OCI-LY7 (cell line): ENCODE results near the gene RIN2. TPM values are rescaled to one million over a fixed set of nuclear protein-coding genes. Genes with fewer than 3 reads are reported as not detected.
"Not testable (repeated sequence)": the region's sequence is repeated elsewhere in the genome, so short reads cannot be mapped to it uniquely, and the experiment has no call there.

Source experiments
- BruUV-seq: library from RNA; stranded (reverse); fragments of 400-500 nt; replicated peaks from 2 replicates; lab custom pipeline; 2021; lab: Mats Ljungman, UMichigan
- CTCF ChIA-PET: fragments of 300-600 bp; sonication (Branson Sonifier 250); formaldehyde crosslinking; loops from one replicate; lab custom pipeline; 2022; ENCODE audit warnings: antibody characterized with exemption; ENCODE audit not compliant: unreplicated experiment; lab: Charles Lee
- POLR2A ChIA-PET: fragments of 300-600 bp; sonication (Branson Sonifier 250); formaldehyde crosslinking; loops from one replicate; lab custom pipeline; 2022; ENCODE audit warnings: antibody characterized with exemption; lab: Charles Lee
- DNase-seq: peaks from one replicate; pipeline ENCODE4 v3.0.0-alpha.2; 2015; ENCODE audit warnings: low spot score
- H2AFZ ChIP-seq: fragments of 200-600 bp; sonication (generic), shearing (Covaris generic); 2 replicates; pipeline ENCODE4 v1.6.1; 2014; ENCODE audit warnings: mild to moderate bottlenecking, antibody characterized with exemption, low read length, moderate library complexity
- H3K27ac ChIP-seq: fragments of 200-600 bp; sonication (generic); 2 replicates; pipeline ENCODE4 v1.5.1; 2014; ENCODE audit warnings: mixed run types, low read depth, mild to moderate bottlenecking, moderate library complexity, low read length, inconsistent platforms; ENCODE audit not compliant: poor library complexity, severe bottlenecking
- H3K36me3 ChIP-seq: fragments of 200-600 bp; sonication (generic); 2 replicates; pipeline ENCODE4 v1.6.1; 2014; ENCODE audit warnings: mild to moderate bottlenecking, antibody characterized with exemption, low read length, moderate library complexity, mixed read lengths; ENCODE audit not compliant: insufficient read depth
- H3K4me1 ChIP-seq: fragments of 200-600 bp; sonication (generic); 2 replicates; pipeline ENCODE4 v1.5.1; 2014; ENCODE audit warnings: mild to moderate bottlenecking, low read length; ENCODE audit not compliant: insufficient read depth, poor library complexity, severe bottlenecking
- H3K4me2 ChIP-seq: fragments of 200-600 bp; sonication (generic); 2 replicates; pipeline ENCODE4 v1.6.1; 2014; ENCODE audit warnings: mild to moderate bottlenecking, low read length
- H3K4me3 ChIP-seq: fragments of 200-600 bp; sonication (generic); 2 replicates; pipeline ENCODE4 v1.5.1; 2014; ENCODE audit warnings: mild to moderate bottlenecking, low read depth, low read length; ENCODE audit not compliant: poor library complexity, severe bottlenecking
- H3K79me2 ChIP-seq: fragments of 200-600 bp; sonication (generic); 2 replicates; pipeline ENCODE4 v1.6.1; 2016; ENCODE audit warnings: low read depth, mild to moderate bottlenecking, low read length, moderate library complexity, mixed read lengths; ENCODE audit not compliant: insufficient read depth
- H3K9me2 ChIP-seq: fragments of 200-600 bp; sonication (generic); 2 replicates; pipeline ENCODE4 v1.6.1; 2016; ENCODE audit warnings: mild to moderate bottlenecking, low read length, mixed read lengths; ENCODE audit not compliant: insufficient read depth
- H3K9me3 ChIP-seq: fragments of 200-600 bp; sonication (generic); 2 replicates; pipeline ENCODE4 v1.6.1; 2014; ENCODE audit warnings: mild to moderate bottlenecking, mixed run types, low read length, mixed read lengths
- H4K20me1 ChIP-seq: fragments of 200-600 bp; sonication (generic); 2 replicates; pipeline ENCODE4 v1.6.1; 2014; ENCODE audit warnings: mild to moderate bottlenecking, antibody characterized with exemption, low read length, moderate library complexity, mixed read lengths; ENCODE audit not compliant: insufficient read depth
- CTCF ChIP-seq: fragments of 200-600 bp; sonication (generic); conservative IDR thresholded peaks from 2 replicates; pipeline ENCODE4 v1.5.1; 2014; ENCODE audit warnings: mild to moderate bottlenecking, antibody characterized with exemption, low read length, moderate library complexity, mixed read lengths
- EZH2phosphoT487 ChIP-seq: fragments of 200-600 bp; sonication (generic); IDR thresholded peaks from 2 replicates; pipeline ENCODE4 v1.6.1; 2018; ENCODE audit warnings: low read depth, borderline replicate concordance, mild to moderate bottlenecking, mixed run types, antibody characterized with exemption, low read length, moderate library complexity, mixed read lengths
- intact Hi-C: fragments of 100-400 bp; cut with micrococcal nuclease; formaldehyde crosslinking; loops from one replicate; pipeline ENCODE4 v1.10.0; 2022; ENCODE audit not compliant: unreplicated experiment
- total RNA-seq, 2 experiments: library from RNA; depleted of rRNA in 1 of 2; stranded (reverse); fragments of >200 nt in 1 of 2; shearing (Covaris generic) in 1 of 2; gene quantifications; 2 replicates each; pipeline ENCODE4 v1.2.3, GENCODE V29; 2014 to 2022

The RIN2 gene
- total RNA-seq, 2 experiments from 2014 or later: not detected

DNA sequence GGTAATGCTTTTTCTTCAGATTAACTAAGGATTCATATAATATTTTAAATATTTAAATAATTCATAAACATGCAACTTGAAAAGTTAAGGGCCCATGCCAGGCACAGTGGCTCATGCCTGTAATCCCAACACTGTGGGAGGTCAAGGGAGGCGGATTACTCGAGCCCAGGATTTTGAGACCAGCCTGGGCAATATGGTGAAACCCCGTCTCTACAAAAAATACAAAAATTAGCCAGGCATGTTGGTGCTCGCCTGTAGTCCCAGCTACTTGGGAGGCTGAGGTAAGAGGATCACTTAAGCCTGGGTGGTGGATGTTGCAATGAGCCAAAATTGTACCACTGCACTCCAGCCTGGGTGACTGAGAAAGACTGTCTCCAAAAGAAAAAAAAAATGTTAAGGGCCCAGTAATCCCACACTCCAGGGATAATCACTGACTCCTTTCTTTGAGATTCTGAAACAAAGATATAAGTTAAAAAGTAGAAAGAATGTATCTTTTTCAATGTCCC is 7.9 kb upstream of the RIN2 start:
- ChIA-PET POLR2A (no interaction called here), CTCF (no interaction called here)
- Histone ChIP-seq H3K4me3 (no peak overlapping the region), H3K9me2 (no peaks in the 10 kb centered on the region), H4K20me1 (no peaks in the 10 kb centered on the region), H2AFZ (no peak overlapping the region), H3K27ac (no peak overlapping the region), H3K4me2 (no peak overlapping the region), H3K9me3 (no peaks in the 10 kb centered on the region), H3K36me3 (no peaks in the 10 kb centered on the region), H3K4me1 (no peaks in the 10 kb centered on the region), H3K79me2 (no peaks in the 10 kb centered on the region)
- DNase-seq: no peak
- TF ChIP-seq EZH2phosphoT487 (no peak), CTCF (no peak)
- no TSS peak for BruUV-seq
- intact Hi-C loops: no loop called here

- no peaks in the 10 kb centered on the region for H3K79me2 ChIP-seq
- H3K4me1 ChIP-seq: no peaks in the 10 kb centered on the region
- ChIA-PET CTCF (no interaction called here), POLR2A (no interaction called here)
- H3K9me2 ChIP-seq: no peaks in the 10 kb centered on the region
- no peak overlapping the region for H3K27ac ChIP-seq
- no peak overlapping the region for H2AFZ ChIP-seq
- TF ChIP-seq EZH2phosphoT487 (no peak), CTCF (no peak)
- DNase-seq: no peak
- no TSS peak for BruUV-seq
- H3K36me3 ChIP-seq: no peaks in the 10 kb centered on the region
- H4K20me1 ChIP-seq: no peaks in the 10 kb centered on the region
- no peaks in the 10 kb centered on the region for H3K9me3 ChIP-seq
- H3K4me2 ChIP-seq: no peak overlapping the region
- intact Hi-C loops: no loop called here
- no peak overlapping the region for H3K4me3 ChIP-seq
These were observed 7.0 kb upstream of the RIN2 start for GRCh38 chr20:19750907-19751636.

- H3K9me2 ChIP-seq, CTCF ChIA-PET, H4K20me1 ChIP-seq, H3K4me1 ChIP-seq, BruUV-seq, H2AFZ ChIP-seq, H3K27ac ChIP-seq, DNase-seq, H3K79me2 ChIP-seq, H3K4me3 ChIP-seq, H3K9me3 ChIP-seq, intact Hi-C loops, H3K36me3 ChIP-seq, H3K4me2 ChIP-seq, POLR2A ChIA-PET: not testable (repeated sequence)
These were observed 3.9 kb upstream of the RIN2 start for GRCh38 chr20:19754201-19754600.
